Large intestine (tissue), 3 donors: ENCODE results near the gene ICAM2. TPM values are rescaled to one million over a fixed set of nuclear protein-coding genes. Genes with fewer than 3 reads are reported as not detected.
"Not testable (repeated sequence)": the region's sequence is repeated elsewhere in the genome, so short reads cannot be mapped to it uniquely, and the experiment has no call there.

Experiments used
- DNase-seq, 2 donors: peaks; one replicate each; pipeline versions ENCODE4 v3.0.0 to v3.0.0-alpha.2; 2013
- H3K27ac ChIP-seq: one replicate; pipeline ENCODE4 v1.5.1; 2013; ENCODE audit warnings: low read length
- H3K27me3 ChIP-seq: 2 replicates; pipeline ENCODE4 v1.6.1; 2013; ENCODE audit warnings: low read length; ENCODE audit not compliant: control insufficient read depth, insufficient read depth
- H3K36me3 ChIP-seq: 2 replicates; pipeline ENCODE4 v1.6.1; 2013; ENCODE audit warnings: low read length; ENCODE audit not compliant: control insufficient read depth, insufficient read depth
- H3K4me1 ChIP-seq: one replicate; pipeline ENCODE4 v1.6.1; 2013; ENCODE audit warnings: low read length; ENCODE audit not compliant: control insufficient read depth, insufficient read depth
- H3K4me3 ChIP-seq: one replicate; pipeline ENCODE4 v1.5.1; 2013; ENCODE audit warnings: low read length
- H3K9me3 ChIP-seq: one replicate; pipeline ENCODE4 v1.6.1; 2013; ENCODE audit warnings: mild to moderate bottlenecking, low read depth, low read length, moderate library complexity; ENCODE audit not compliant: control insufficient read depth
- WGBS: methylation state at CpG from one replicate; pipeline ENCODE4 v1.1.5; 2013; ENCODE audit warnings: low lambda C conversion rate; ENCODE audit not compliant: insufficient coverage; 5-methylcytosine and 5-hydroxymethylcytosine counted together
- polyA plus RNA-seq: library from polyadenylated mRNA; unstranded; fragments of 120-200 nt; gene quantifications from one replicate; pipeline ENCODE4 v1.2.1, GENCODE V29; 2013

The ICAM2 gene
- polyA plus RNA-seq, 1 donor: 15.1 TPM

- no peak for DNase-seq
- H3K4me3 ChIP-seq: no peak overlapping the region
- H3K4me1 ChIP-seq: no peaks in the 10 kb centered on the region
- H3K9me3 ChIP-seq: no peaks in the 10 kb centered on the region
- 100% methylated on average over 3 of the region's 6 CpGs for WGBS
- H3K27ac ChIP-seq: no peak overlapping the region
- no peaks in the 10 kb centered on the region for H3K27me3 ChIP-seq
- H3K36me3 ChIP-seq: no peaks in the 10 kb centered on the region
Measured at GRCh38 chr17:64015447-64015846, 5.0 kb downstream of the ICAM2 start.

DNA sequence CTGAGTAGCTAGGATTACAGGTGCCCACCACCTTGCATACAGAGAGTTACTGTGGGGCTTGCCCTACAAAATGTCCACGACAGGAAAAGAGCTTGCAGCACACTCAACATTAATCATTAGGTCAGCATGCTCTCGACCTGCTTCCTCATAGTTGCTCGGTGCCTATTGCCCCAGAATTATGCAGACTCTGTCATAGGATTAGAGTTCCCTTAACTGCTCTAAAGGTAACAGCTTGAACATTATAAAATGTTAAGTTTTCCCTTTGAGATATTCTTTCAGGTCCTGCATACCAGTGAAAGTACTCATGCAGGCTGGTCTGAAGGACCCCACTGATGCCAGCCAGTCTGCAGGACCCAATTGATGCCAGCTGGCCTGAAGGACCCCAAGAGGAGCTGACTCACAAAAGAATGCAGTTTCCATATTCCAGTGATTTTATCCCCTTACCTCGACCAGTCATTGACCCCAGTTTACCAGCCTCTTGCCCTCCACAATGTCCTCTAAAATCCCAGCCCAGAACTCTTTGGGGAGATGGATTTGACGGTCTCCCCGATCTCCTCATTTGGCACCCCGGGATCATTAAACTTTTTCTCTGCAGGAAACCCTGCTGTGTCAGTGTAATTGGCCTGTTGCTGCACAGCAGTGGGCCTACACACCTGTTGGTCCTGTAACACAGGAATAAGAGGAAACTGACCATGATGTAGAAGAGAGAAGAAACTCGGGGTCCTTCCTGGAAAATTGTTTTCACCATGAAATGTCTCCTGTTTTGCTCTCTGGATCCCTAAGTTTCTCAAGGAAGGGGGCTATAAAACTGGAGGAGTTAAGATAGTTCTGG, 10.6 kb downstream of the ICAM2 start:
- peaks cover 48% of the 10 kb centered on the region for H3K4me1 ChIP-seq
- DNase-seq: peak in 1 of 2 donors; percentile 59
- H3K27ac ChIP-seq: peak overlapping the region; percentile 61

DNA sequence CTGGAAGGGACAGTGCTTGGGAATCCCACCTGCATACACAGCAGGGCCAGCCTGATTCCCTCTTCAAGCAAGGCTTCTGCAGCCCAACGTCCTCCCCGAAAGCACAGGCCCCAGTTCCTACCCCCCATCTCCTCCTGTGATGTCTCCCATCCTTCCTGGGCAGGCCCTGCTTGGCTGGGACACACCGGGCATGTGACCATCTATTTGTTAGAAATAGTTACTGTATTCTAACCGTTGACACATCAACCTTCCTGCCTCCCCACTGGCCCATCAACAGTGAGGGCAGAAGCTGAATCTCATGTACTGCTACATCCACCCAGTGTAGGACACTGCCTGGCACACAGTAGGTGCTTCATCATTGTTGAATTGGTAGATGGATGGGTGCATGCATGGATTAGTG, 11.6 kb downstream of the ICAM2 start:
- no peak for DNase-seq
- peak overlapping the region; percentile 80 for H3K27ac ChIP-seq
- H3K27me3 ChIP-seq: no peaks in the 10 kb centered on the region
- no peaks in the 10 kb centered on the region for H3K36me3 ChIP-seq
- H3K9me3 ChIP-seq: no peaks in the 10 kb centered on the region
- no peak overlapping the region for H3K4me3 ChIP-seq
- peaks cover 48% of the 10 kb centered on the region for H3K4me1 ChIP-seq
- no CpG with 5 or more reads among the region's 4 CpGs for WGBS

More for the DNA sequence above, 10.6 kb downstream of the ICAM2 start:
- Histone ChIP-seq H3K36me3 (no peaks in the 10 kb centered on the region), H3K9me3 (no peaks in the 10 kb centered on the region), H3K4me3 (no peak overlapping the region), H3K27me3 (no peaks in the 10 kb centered on the region)
- no CpG with 5 or more reads among the region's 8 CpGs for WGBS

DNA sequence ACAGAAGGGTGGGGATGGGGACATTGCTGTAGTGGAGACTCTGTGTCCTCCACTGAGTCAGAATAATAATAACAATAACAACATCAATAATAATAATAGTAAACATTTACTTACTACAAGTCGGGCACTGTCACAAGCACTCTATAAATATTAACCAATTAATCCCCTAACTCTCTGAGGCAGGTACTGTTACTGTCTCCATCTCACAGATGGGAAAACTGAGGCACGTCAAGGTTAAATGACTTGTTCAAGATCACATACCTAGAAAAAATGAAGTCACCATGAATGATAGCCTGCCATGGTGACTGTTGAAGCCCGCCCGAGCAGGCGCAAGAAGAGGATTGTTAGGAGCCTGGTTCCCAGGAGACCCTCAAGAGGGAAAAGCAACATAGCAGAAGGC, 12.1 kb downstream of the ICAM2 start:
- H3K9me3 ChIP-seq: no peaks in the 10 kb centered on the region
- no peaks in the 10 kb centered on the region for H3K27me3 ChIP-seq
- no CpG with 5 or more reads among the region's 5 CpGs for WGBS
- peaks cover 48% of the 10 kb centered on the region for H3K4me1 ChIP-seq
- no peak for DNase-seq
- no peak overlapping the region for H3K4me3 ChIP-seq
- no peaks in the 10 kb centered on the region for H3K36me3 ChIP-seq
- peak overlapping the region; percentile 80 for H3K27ac ChIP-seq

DNA sequence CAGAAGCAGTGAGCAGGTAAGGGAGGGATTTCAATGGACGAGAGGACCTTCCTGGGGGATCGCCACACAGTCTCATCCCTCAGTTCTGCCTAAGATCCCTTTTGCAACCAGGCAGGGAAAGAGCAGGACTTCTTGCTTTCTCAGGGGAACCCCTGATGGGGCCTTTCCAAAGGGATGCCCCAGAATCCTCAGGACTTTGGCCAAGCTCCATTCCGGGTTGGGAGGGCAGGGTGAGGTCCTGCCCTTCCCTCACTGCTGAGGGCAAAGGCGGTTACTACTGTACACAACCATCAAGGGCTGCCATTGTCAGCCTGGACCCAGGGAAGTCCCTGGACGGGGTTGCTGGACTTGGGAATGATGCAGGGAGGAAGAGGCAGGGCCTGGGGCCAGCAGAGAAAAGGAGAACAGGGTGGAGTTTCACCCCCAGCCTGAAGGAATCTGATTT, 12.6 kb downstream of the ICAM2 start:
- no peaks in the 10 kb centered on the region for H3K27me3 ChIP-seq
- peak overlapping the region; percentile 80 for H3K27ac ChIP-seq
- DNase-seq: peak; percentile 81 to 89
- H3K36me3 ChIP-seq: no peaks in the 10 kb centered on the region
- no peaks in the 10 kb centered on the region for H3K9me3 ChIP-seq
- WGBS: no CpG with 5 or more reads among the region's 5 CpGs
- no peak overlapping the region for H3K4me3 ChIP-seq
- H3K4me1 ChIP-seq: peaks cover 48% of the 10 kb centered on the region

GRCh38 chr17:64007089-64007837, 13.2 kb downstream of the ICAM2 start:
- not testable (repeated sequence) for H3K27me3 ChIP-seq, H3K9me3 ChIP-seq, H3K4me3 ChIP-seq, H3K36me3 ChIP-seq
- no CpG with 5 or more reads among the region's 5 CpGs for WGBS
- Histone ChIP-seq H3K4me1 (peaks cover 50% of the 10 kb centered on the region), H3K27ac (peak overlapping the region; percentile 80)
- peak in 1 of 2 donors; percentile 48 for DNase-seq

DNA sequence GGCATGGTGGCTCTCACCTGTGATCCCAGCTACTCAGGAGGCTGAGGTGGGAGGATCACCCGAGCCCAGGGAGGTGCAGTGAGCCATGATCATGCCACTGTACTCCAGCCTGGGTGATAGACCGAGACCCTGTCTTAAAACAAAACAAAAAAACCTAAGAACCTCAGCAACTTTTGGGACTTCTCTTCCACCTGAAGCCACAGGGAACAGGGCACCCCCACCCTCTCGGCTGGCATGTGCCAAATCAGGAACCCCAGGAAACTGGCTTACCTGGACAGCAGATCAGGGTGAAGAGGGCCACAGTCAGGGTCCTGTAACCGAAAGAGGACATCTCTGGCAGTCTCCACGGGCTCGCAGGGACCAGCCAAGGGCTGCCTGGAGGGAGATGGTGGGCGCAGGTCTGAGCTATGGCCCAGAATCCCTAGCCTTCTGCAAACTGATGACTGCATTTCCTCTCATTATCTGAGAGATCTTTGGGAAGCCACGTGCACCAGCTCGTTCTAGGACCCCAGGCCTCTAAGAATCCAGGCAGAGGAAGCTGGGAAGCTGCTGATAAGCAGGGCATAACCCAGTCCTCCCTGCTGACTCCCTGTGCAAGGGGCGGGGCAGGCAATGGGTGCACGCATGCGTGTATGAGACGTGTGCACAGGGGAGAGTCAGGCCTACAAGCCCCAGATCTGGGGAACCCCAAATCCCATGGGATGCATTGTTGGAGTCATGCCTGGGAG, 13.9 kb downstream of the ICAM2 start:
- Histone ChIP-seq H3K9me3 (no peaks in the 10 kb centered on the region), H3K4me1 (peaks cover 54% of the 10 kb centered on the region), H3K4me3 (no peak overlapping the region), H3K36me3 (no peaks in the 10 kb centered on the region), H3K27me3 (no peaks in the 10 kb centered on the region), H3K27ac (peak overlapping the region; percentile 80)
- DNase-seq: peak; percentile 70 to 77
- WGBS: no CpG with 5 or more reads among the region's 13 CpGs

DNA sequence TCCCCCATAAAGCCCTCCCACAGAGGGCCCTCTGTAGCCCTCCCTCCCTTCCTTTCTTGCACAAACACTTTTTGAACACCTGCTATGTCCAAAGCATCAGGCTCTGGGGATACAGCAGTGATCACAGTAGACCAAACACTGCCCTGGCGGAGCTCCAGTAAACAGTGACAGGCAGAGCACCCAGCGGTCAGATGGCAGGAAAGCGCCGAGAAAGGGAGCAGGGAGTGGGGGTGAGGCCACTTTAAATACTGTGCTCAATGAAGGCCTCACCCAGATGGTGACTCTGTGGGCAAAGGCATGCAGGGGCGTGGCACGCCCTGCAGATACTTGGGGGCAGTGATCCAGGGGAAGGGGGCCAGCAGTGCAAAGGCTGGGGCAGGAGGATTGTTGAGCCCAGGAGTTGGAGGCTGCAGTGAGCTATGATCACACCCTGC, 14.7 kb downstream of the ICAM2 start:
- H3K36me3 ChIP-seq: no peaks in the 10 kb centered on the region
- H3K4me1 ChIP-seq: peaks cover 54% of the 10 kb centered on the region
- WGBS: no CpG with 5 or more reads among the region's 6 CpGs
- H3K27ac ChIP-seq: no peak overlapping the region
- peak; percentile 66 to 72 for DNase-seq
- no peaks in the 10 kb centered on the region for H3K27me3 ChIP-seq
- no peaks in the 10 kb centered on the region for H3K9me3 ChIP-seq
- no peak overlapping the region for H3K4me3 ChIP-seq

GRCh38 chr17:64004903-64005733, 15.3 kb downstream of the ICAM2 start:
- no peaks in the 10 kb centered on the region for H3K27me3 ChIP-seq
- no CpG with 5 or more reads among the region's 19 CpGs for WGBS
- no peaks in the 10 kb centered on the region for H3K9me3 ChIP-seq
- H3K4me1 ChIP-seq: peaks cover 54% of the 10 kb centered on the region
- no peak overlapping the region for H3K4me3 ChIP-seq
- H3K36me3 ChIP-seq: no peaks in the 10 kb centered on the region
- DNase-seq: no peak
- H3K27ac ChIP-seq: no peak overlapping the region
